Limb (tissue), 2 donors: Measurements from ENCODE around the gene MAP3K20.
"Not testable (repeated sequence)": the region's sequence is repeated elsewhere in the genome, so short reads cannot be mapped to it uniquely, and the experiment has no call there.

Source experiments
- DNase-seq, 2 donors: peaks; one replicate each; pipeline ENCODE4 v3.0.0-alpha.2; 2016; ENCODE audit errors: extremely low spot score in 2 of 2

MAP3K20 gene

DNA sequence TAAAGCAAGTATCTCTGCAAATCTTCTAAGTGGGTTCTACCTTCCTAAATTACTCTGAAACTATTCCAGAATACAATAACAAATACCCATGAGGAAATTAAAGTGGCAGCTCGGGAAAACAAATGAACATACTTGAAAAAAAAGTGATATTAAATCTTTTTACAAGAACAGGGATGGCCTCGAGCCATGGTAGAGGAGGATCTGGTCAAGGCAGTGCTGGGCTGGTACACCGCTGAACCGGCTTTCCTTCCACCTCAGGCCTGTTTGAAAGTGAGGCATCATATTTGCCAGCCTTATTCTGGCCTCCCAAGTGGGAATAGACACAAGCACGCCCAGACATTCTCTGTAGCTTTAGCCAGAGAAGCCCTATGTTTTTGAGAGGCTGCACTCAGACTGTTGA lies 154.5 kb downstream of the MAP3K20 start:
- no peak for DNase-seq

DNA sequence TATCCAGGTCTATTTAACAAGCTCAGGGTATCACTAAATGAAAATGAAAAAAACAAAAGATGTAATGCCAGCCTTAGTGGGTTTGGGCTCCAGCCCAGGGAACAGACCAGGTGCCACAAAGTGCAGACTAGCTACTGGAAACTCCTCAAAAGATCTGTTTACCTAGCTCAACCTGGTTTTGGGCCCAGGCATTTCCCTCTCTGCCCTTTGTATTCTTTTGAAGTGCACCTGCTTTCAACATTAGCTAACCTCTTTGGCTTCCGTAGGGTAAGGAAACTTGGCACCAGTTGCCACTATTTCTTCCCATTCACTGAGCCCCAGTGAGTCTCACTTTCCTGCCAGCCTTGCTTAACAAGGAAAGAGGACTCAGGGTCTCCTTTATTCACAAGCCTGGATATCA lies 155.4 kb downstream of the MAP3K20 start:
- no peak for DNase-seq

DNA sequence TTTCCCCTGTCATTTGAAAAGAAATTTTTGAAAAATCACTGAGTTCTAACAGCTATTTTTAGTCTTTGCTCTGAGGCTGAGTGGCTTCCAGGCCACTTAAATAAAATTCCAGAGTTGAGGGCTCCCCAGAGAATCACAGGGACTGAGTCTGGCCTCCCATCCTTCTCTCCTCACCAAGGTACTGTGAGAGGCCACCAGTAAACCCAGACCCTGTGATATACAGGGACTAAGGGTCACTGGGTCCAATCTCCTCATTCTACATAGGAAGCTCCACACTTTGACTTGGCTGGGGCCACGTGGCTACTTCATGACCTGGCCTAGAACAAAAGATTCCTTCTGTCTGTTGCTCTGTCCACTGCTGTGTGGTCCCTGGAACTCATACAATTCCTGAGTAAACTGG lies 155.8 kb downstream of the MAP3K20 start:
- no peak for DNase-seq

DNA sequence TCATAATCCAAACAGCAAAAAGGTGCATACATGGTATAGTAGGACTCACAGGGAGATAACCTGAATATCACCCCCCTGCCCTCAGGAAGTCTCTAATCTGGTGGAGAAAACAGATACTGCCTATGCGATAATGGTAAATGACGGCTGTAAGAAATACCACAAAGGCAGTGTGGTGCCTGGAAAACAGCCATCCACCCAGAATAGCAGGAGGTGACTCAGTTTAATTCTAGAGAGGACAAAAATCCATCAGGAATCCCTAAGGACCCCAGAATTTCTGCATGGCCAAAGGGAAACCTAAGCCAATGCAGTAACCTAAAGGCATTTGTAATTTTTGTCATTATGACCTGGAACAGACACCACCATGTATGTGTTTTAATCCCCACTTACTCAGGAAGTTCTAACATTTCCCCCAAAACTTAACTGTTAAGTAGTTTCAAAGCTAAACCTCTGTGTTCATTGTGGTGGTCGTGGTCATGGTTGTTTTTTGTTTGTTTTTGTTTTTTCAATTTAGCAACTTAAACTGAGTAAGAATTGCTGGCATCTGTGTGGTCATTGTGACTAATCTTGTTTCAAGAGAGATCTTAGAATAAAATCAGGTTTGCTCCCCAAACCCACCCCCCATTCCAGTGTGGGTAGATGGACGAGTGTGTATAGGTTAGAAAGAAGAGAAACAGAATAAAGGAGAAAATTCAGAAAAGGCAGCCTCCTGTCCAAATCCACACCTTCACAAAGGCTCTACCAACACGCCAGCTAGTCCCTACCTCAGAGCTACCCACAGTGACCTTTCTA lies 157.5 kb downstream of the MAP3K20 start:
- DNase-seq, result no peak

DNA sequence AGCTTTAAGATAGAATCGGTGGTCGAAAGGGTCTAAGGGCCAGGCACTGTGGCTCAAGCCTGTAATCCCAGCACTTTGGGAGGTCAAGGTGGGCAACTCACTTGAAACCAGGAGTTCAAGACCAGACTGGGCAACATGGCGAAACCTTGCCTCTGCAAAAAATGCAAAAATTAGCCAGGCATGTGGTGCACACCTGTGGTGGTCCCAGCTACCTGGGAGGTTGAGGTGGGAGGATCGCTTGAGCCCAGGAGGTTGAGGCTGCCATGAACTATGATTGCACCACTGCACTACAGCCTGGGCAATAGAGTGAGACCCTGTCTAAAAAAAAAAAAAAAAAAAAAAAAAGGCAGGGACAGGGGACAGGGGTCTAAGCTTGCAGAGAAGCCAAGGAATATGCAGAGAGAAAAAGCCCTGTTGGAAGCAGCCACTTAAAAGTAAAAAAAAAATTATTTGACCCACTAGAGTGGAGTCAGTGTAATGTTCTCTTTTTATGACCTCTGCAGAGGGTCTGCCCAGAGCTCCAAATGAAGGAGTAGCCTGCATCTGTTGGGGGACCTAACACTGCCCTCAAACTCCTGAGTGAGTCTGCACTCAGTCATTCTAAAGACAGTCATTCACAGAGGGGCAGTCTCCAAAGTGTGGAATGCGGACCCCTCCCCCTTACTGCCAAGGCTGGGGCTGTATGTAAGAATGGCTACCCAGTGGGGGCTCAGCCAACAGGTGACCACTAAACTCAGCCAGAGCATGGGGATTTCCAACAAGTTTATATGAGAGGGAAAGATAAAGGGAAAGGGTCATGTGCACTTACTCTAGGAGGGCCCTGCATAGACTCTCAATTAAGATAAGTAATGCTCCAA lies 160.5 kb downstream of the MAP3K20 start:
- no peak for DNase-seq

DNA sequence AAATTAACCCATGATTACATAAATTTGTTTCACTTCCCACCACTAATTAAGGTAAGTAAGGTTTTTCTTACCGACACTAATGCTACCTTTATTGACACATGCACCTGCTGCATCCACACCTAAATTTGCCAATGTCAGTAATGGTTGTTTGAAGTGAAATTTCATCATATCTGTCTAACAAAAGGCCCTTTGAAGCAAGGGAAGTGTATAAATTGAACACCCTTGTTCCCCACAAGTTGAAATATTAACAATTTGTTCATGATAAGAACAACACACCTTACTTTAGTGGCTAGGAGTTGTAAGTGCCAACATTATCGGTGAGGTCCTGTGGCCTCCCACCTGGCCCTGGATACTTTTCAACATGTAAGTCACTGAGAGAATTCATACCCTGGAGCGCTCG lies 162.7 kb downstream of the MAP3K20 start:
- DNase-seq, result no peak

DNA sequence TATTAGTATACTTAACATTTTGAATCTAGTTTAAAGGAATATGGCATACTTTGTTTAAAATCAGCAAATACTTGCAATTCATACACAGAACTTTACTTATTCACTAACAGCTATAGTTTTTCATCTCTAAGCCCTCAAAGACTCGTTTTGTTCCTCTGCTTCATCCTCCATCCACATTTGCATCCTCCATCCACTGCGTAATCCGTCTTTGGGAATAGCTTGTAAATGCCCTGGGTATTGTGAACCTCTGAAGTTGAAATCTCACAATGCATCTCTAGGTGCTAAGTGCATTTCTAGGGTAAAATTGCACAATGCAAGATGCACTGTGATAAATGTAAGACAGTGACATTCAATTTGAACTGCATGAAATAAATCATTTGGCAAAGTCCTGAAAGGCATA lies 163.2 kb downstream of the MAP3K20 start:
- DNase-seq, result no peak

DNA sequence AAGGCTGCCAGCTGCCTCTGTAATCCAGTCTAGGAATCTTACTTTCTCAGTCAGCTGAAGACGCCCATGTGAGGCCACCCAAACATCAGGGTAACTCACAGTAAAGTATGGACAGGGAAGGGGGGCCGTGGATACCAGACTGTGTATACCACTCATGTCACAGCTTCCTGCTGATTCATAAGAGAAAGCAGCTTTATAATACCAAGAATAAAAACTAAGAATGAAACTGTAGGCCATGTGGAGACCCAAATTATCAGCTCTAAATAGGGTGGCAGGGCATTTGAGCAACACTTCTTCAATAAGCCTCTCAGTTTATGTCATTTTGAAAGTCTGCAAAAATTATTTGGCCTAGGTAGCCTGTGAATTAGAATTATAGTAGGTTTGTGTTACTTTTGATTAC lies 164.0 kb downstream of the MAP3K20 start:
- no peak for DNase-seq

DNA sequence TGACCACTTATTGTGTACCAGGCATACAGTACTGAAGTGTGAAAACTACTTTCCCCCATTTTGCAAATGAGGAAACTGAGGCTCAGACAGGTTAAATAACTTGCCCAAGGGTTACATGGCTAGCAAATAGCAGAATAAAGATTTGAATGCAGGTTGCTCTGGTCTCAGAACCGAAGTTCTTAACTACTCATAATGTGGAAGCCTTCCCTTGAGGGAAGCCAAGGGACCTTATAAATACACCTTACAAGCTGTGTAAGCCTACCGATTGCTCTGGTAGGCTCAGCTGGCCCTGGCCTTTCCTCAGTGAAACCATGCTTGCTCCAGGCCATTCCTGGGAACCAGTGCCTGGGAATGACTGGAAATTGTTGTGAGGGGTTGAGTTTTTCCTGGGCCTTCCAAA lies 164.4 kb downstream of the MAP3K20 start:
- DNase-seq, result no peak

DNA sequence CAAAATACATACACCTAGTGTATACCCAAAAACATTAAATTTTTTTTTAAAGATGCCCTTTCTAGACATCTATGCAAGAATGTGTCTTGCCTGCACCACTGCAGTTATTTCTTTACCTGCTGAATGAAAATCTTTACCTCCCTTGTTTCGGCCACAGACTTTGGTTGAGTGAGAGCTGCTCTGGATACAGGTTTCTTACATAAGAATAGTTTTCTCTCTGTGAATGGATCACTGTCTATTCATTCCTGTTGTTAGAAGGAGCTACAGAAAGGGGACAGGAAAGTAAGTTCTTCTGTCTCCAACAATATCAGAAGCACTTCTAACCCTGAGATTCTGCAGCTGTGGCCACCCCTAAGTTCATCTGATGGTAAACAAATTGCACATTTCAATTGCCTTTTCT lies 166.0 kb downstream of the MAP3K20 start:
- no peak for DNase-seq

DNA sequence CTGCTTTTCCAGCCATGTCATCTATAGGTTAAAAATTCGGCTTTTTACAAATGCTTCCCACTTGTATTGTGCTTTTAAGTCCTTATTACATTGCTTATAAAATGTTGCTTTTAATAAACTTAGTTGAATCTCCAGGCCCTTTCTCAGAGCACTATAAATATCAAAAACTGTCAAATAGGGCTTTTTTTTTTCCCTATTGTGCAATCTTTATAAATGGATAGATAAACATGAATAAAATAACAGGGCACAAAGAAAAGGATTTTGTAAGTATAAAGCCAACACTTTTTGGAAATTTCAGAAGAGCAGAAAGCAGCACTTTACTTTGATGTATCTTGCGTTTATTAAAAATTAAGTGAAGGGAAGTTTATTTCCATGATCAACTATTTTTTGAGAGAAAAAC lies 171.5 kb downstream of the MAP3K20 start:
- no peak for DNase-seq

DNA sequence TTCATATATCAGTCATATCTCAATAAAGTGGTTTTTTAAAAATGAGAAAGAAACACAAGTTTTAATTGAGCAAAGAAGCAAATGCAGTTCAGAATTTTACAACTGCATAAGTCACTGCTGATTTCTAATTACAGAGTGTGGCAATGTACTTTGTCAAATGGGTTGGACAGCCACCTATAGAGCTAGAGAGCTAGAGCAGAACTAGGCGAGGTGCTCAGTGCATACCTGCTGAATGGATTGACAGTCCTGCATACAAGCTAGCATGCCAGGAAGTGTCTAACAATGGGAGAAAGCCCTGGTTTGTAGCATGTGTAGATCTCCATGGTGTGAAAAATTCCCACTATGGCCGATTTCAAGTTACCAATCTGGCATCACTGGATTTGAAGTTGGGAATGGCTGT lies 172.7 kb downstream of the MAP3K20 start:
- DNase-seq, result no peak

DNA sequence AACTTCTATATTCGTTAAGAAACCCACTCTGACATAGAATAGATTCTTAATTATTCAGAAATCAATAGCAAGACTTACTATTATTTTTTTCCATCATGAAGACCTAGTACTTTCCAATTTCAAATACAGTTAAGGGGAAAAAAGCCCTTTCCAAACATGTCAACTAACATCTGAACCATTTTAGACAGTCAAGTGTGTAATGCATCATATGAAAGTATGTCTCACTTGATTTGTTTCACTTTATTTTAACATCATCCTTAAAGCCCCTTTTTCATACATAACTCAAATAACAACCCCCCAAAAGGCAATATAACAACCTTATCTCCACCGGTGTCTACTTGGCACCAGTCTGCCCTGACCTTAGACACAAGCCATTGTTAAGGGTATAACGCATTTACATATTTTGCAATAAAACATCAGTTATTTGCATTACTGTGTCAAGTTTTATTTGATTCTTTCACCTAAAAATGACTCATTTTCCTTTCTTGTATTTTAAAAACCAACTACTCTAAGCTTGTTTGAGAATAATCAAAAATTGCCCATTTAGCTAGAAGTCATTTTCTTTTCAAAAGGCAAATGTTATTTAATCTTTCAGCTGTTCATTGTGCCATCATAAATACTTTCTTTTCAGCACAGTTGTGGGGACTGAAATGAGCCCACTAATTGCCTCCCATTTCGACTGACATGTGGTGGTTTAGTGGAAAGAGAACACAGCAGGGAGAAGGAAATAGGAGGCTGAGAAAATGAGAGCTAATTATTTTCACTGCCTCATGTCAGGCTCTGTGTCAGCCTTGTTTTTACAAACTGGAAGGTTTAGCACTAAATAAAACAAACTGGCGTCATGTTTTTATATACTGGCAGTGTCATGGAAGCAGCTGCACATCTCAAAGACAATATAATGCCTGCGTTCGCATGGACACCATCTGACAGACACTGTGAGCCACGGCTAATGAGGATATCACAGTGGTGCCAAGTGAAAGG lies 174.3 kb downstream of the MAP3K20 start:
- DNase-seq, result no peak

DNA sequence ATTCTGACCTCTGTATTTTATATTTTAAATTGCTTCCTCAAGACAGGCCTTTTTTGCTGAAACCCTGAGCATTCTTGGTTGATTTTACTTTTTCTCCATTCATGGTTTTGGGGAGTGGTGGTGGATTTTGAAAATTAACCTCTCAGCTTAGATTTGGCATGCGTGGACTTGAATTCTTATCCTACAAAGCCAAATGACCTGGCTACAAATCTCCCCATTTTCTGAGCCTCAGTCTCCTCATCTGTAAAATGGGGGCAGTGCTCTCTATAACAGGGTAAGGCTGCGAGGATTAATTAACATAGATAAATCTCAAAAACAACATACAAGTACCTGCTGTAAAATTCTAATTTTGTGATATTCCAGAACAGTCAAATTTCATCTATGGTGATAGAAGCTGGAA lies 175.6 kb downstream of the MAP3K20 start:
- DNase-seq, result no peak

DNA sequence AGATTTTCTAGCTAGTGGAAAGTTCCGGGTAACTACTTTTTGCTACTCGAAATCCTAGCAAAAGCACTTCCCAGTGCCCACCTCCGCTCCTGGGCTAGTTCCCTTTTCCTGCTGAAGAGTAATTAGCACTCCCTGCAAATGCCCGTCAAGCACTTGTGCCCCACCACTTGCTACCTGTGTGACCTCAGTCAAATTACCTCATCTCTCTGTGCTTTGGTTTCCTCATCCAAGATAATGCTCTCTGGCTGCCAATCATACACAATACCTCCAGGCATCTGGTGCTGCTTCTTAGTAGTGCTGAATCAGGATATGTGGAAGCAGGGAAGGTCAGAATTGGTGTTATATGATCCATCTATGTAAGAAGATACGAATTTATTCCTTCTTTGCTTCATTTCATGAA lies 176.9 kb downstream of the MAP3K20 start:
- no peak for DNase-seq

DNA sequence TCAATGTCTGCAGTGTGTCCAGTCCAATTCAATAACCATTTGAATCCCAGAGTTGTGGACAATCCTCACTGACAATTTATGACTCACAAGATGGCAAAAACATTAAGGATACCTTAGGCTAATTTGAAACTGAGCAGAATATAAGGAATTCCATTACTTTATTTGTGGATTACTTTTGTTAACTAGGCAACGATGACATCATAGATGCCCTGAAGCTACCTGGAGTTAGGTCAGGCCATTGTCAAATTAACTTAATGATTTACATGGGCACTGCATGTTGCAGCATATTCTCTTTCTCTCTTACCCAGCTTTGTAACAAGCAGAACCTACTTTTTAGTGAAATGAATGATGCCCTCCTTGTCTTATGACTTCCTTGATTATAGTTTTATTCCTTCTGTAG lies 179.0 kb downstream of the MAP3K20 start:
- DNase-seq, result no peak

DNA sequence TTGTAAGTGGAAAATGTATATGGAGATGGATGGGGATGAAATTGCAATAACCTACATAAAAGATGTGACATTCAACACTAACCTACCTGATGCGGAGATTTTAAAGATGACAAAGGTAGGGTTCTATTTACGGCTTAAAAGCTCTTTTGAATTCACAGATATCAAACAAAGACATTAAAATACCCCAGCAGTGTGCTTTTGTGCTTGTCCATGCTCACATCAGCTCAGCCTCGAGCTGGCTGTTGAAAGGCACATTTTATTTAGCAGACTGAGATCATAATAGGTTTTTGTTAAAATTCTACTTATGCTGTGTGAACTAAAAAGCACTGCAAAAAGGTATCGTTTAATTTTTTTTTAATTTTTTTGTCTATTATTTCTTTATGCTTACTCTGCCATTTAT lies 183.1 kb downstream of the MAP3K20 start:
- no peak for DNase-seq

DNA sequence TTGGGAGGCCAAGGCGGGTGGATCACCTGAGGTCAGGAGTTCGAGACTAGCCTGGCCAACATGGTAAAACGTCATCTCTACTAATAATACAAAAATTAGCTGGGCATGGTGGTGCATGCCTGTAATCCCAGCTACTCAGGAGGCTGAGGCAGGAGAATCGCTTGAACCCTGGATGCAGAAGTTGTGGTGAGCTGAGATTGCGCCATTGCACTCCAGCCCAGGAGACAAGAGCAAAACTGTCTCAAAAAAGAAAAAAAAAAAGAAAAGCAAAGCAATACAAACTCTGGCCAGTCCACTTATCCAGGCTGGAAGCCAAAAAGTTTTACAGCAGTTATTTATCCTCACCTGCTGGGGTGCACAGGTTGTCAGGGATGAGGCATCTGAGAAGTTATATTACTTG lies 186.7 kb downstream of the MAP3K20 start:
- not testable (repeated sequence) for DNase-seq

DNA sequence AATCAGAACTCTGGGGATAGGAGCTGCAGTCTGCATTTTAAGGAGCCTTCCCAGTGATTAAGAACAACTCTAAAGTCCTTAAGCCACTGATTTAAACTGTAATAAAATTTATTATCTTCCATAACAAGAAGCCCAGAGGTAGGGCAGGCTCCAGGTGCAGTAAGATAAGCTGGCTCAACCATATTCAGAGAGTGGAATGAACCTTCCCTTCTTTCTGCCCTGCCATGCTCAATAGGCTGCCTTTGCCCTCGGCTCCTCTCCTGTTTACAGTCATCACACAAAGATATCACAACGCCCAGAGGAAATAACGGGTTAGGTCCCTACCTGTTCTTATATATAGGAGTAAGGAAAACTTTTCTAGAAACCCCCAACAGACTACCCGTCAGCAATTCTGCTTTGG lies 188.5 kb downstream of the MAP3K20 start:
- DNase-seq, result no peak

DNA sequence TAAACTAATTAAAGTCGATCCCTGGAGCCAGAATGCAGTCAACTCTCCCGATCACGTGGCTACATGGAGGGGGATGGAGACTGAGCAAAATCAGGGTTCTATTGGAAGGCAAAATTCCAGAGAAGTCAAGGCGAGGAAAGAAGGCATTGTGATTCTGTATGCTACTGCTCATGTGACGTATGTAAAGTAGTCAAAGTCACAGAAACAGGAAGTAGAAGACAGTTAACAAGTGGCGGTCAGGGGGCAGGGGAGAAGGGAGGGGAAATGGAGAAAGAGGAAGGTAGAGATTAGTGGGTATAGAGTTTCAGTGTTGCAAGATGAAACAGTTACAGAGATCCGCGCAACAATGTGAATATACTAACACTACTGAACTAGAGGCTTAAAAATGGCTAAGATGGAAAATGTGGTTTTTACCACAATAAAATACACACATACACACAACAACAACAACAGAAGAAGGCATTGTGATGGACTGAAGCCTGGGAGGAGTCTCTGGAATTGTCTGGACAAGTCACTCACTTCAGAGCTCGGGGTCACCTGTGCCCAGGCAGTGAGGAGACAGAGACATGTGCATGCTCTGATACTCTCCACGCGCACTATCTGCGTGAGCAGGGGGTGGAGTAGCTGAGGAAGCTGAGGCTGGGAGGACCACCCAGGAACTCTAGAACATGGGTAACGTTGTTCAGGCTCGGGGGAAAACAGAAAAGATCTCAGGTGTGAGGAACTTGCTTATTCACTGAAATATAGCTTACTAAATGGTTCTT lies 189.1 kb downstream of the MAP3K20 start:
- DNase-seq, result no peak

DNA sequence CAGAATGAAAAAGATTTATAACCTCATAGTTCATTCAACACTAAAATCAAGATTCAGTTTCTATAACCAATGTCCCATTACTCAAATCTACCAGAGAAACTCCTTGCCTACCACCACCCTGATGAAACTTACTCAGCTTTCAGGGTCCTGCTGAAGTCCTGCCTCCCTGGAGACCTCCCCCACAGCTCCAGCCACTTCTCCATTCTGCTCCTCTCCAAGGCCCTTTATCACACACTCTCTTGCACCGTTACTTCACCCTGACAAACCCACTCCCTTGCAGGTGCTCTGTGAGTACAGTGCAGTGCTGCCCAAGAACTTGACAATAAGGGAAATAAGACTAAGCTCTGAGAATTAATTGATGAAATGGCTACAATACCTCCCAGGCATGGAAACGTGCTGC lies 195.5 kb downstream of the MAP3K20 start:
- DNase-seq, result no peak
